GM18951 (cell line): Measurements from ENCODE around the gene ADGRB3.
"Not testable (repeated sequence)": the region's sequence is repeated elsewhere in the genome, so short reads cannot be mapped to it uniquely, and the experiment has no call there.

Source experiments
- POLR2A ChIP-seq: IDR thresholded peaks from 4 replicates; pipeline ENCODE4 v1.6.1; 2011; ENCODE audit warnings: mild to moderate bottlenecking; ENCODE audit not compliant: insufficient read length, insufficient read depth; ENCODE audit errors: extremely low read depth
- in situ Hi-C: fragments of 300-500 bp; cut with MboI; formaldehyde crosslinking; loops from one replicate; pipeline ENCODE4 v1.12.0; 2022; ENCODE audit warnings: low sequenced_read_pairs, mixed read lengths, inconsistent platforms; ENCODE audit not compliant: unreplicated experiment

Gene ADGRB3

DNA sequence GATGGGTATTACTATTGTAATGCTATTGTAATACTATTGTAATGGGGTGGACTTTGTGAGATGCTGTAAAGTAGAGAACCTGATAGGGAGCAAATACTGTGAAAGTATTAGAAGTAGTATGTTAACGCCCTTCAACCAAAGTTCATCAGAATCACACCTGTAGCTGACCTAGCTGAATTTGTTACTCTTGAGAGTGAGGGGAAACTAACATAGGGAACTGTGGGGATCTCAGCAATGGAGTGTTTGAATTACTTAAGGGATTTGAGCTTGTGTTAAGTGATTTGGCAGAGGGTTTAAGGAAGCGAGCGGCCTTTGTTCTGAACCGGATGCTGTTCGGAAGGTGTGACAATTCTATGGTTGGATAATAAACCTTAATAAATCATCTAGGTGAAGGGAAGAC, 312.6 kb downstream of the ADGRB3 start:
- in situ Hi-C loops = no loop called here
- TF ChIP-seq POLR2A = no peak

GRCh38 chr6:68951270-68951669, 316.2 kb downstream of the ADGRB3 start:
- in situ Hi-C loops = loop anchor here (25.0 kb wide), 1 partner anchor 314 kb away; the partner anchor contains the start of gene ADGRB3
- TF ChIP-seq POLR2A = no peak

GRCh38 chr6:68958327-68958726, 323.2 kb downstream of the ADGRB3 start:
- in situ Hi-C loops = loop anchor here (25.0 kb wide), 1 partner anchor 321 kb away; the partner anchor contains the start of gene ADGRB3
- TF ChIP-seq POLR2A = no peak

GRCh38 chr6:68967549-68968300, 332.6 kb downstream of the ADGRB3 start:
- TF ChIP-seq POLR2A = no peak
- in situ Hi-C loops = loop anchor here (25.0 kb wide), 1 partner anchor 330 kb away; the partner anchor contains the start of gene ADGRB3

GRCh38 chr6:68968301-68968649, 333.2 kb downstream of the ADGRB3 start:
- no peak for TF ChIP-seq POLR2A
- in situ Hi-C loops = loop anchor here (25.0 kb wide), 1 partner anchor 331 kb away; the partner anchor contains the start of gene ADGRB3

DNA sequence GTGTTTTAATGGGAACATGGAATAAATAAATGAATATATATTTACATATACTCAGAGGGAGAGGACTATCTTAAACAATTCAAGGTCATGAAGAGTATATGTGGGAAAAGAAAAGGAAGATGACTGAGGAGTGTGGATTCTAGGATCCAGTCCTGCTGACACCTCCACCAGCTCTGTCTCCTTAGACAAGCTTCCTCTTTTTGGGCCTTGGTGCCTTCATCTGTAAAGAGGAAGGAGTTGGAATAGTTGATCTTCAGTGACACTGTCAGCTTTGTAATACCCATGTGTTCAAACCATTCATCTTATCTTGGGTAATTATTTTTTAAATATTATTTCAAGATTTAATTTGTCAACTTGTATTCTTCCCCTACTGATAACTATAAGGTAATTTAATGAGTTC, 338.0 kb downstream of the ADGRB3 start:
- in situ Hi-C loops = loop anchor here (25.0 kb wide), 1 partner anchor 336 kb away; the partner anchor contains the start of gene ADGRB3
- no peak for TF ChIP-seq POLR2A

DNA sequence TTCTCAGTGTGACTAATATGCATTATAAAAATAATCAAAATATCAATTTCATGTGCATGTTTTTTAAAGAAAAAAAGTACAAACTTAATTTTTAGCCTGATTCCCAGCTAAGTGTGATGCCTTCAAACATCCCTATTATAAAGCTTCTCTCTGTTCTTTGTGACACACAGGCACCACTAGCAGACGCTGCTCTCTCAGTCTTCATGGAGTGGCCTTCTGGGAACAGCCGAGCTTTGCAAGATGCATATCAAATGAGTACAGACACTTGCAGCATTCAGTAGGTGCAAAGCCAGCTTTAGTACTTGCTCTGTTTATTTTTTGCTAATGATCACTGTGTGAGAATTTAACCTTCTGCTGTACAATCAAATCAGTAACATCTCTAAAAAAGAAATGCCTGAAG, 340.0 kb downstream of the ADGRB3 start:
- TF ChIP-seq POLR2A = no peak
- in situ Hi-C loops = no loop called here

DNA sequence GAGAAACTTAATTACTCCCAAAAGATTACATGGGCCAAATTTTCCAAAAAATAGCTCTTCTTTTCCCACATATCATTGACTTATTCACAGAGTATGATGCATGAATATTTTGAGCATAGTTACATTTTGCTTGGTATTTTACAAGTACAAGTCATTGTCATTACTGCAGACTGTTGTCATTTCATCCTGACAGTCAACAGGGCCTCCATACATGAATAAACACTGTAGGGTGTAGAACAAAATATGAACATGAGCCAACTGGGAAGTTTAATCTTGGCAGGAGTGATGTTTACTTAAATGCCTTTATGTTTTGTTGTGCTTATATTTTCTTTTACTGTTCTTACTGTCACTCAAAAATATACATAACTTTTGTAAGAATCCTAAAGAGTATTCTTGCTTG, 340.7 kb downstream of the ADGRB3 start:
- TF ChIP-seq POLR2A = no peak
- in situ Hi-C loops = no loop called here

DNA sequence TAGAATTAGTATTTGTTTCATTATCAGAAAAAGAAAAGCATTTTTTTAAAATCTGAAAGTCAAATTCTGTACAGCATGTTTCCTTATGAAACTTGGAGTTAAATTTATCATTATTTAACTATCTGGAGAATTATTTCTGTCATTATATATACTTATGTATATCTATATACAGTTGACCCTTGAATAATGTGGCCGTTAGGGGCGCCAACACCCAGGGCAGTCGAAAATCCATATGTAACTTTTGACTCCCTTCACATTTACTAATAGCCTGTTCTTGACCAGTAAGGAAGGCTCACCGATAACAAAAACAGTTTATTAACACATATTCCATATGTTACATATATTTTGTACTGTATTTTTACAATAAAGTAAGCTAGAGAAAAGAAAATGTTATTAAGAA, 341.2 kb downstream of the ADGRB3 start:
- TF ChIP-seq POLR2A = no peak
- in situ Hi-C loops = no loop called here

DNA sequence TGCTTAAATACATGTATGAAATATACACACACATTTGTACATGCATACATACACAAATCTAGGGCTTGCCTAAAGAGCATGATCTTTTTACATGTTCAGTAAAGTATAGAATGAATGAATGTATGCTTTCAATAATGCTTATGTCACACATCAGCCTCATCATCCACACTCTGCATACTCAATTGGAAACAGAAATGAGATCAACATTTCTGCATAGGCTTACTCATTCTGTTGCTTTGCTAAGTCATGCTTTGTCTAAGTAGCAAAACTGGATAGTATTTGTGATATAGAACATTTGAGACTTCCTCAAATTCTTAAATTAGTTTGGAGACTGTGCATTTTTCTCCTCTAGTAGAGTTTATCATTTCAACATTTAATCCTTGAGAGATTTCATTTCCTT, 343.3 kb downstream of the ADGRB3 start:
- TF ChIP-seq POLR2A = no peak
- in situ Hi-C loops = no loop called here

DNA sequence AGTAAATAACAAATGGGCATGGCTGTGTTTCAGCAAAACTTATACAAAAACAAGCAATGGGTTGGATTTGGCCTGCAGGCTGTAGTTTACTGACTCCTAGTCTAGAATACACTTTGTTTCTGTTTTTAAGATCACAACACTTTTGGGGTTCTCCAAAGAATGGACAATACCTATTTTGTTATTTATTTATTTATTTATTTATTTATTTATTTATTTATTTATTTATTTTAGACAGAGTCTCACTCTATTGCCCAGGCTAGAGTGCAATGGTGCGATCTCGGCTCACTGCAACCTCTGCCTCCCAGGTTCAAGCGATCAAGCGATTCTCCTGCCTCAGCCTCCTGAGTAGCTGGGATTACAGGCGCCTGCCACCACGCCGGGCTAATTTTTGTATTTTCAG, 346.6 kb downstream of the ADGRB3 start:
- in situ Hi-C loops = not testable (repeated sequence)

DNA sequence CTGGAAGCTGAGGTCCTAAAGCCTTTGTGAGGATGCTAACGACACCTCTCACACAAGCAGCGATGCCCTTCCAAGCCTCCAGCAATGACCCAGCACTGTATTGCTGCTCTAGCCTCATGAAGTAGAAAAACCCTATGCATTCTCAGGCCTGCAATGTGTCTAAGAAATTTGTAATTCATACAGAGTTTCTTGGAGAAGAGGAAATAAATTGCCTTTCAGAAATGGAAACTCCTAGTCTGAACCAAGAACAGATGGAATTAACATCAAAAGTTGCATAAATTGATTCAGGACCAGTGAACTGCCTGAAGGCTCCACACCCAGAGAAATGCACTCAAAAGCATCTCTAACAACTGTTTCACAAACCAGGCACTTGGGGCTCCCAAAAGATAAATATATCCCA, 353.6 kb downstream of the ADGRB3 start:
- TF ChIP-seq POLR2A = no peak
- in situ Hi-C loops = no loop called here

DNA sequence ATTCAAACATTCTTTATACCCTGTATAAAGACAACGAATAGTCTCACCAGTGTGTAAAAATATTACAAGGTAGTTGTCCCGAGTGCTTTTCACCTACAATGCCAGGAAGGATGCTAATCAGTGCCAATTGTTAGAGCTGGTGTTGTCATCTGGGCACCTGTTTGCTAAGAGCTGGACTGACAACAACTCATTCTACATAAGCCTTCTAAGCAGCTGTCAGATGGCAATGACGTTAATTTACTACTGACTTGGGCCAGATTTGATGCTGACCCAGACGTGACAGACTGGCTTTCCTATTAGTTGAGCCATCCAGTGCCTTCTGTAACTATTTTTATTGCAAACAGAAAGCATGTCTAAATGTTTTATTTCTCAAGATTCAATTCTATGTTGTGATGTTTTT, 355.2 kb downstream of the ADGRB3 start:
- TF ChIP-seq POLR2A = no peak
- in situ Hi-C loops = no loop called here

DNA sequence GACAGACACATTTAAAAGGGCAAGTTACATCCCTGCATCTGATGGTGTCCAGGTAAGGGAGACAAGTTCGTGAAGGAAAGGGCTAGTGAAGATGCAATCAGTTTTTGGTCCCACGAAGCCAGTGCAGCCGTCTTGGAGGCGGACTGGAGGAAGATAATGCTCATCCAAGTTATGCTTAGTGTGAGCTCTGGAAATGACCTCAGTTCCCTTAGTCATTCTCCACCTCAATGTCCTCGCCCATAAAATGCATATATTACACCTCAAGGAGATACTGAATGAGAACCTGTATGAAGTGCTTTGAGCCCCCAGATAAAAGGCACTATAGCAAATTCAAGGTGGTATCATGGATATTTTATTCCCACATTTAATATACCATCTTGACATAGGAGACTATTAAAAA, 358.8 kb downstream of the ADGRB3 start:
- no peak for TF ChIP-seq POLR2A
- in situ Hi-C loops = no loop called here
